ENCODE data around the gene TMEM86A. TPM values are rescaled to one million over a fixed set of nuclear protein-coding genes. Genes with fewer than 3 reads are reported as not detected.

The TMEM86A gene
- total RNA-seq, 1 experiment from 2014 or later, result 0.30 TPM

DNA sequence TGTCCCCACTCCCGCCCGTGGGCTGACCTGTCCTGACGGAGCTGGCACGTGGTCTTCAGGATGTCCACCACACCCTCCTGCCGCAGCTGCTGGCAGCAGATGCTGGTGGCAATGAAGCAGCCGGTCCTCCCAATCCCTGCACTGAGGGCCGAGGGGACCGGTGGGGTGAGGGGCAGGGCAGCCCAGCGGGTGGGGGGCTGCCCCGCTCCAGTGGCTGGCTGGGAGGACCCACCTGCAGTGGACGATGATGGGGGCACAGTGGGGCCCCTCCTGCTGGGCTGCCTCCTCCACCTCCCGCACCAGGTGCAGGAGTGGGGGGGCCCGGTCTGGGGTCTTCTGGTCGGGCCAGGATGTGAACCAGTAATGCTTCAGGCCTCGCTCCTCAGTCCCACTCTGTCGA, 30.8 kb downstream of the TMEM86A start:
- Mint-ChIP-seq H3K27me3 (ENCODE audit: insufficient read depth, unreplicated experiment) (no peaks in the 10 kb centered on the region), H3K4me1 (ENCODE audit: insufficient read depth, unreplicated experiment) (no peaks in the 10 kb centered on the region), H3K27ac (ENCODE audit: low read depth, unreplicated experiment) (no peak overlapping the region), H3K4me3 (ENCODE audit: unreplicated experiment) (no peak overlapping the region), H3K36me3 (ENCODE audit: insufficient read depth, unreplicated experiment) (no peaks in the 10 kb centered on the region), H3K9me3 (ENCODE audit: unreplicated experiment) (no peaks in the 10 kb centered on the region)
- TF ChIP-seq CTCF (IDR thresholded peaks at IDR 0.05; ENCODE audit: unreplicated experiment), result no peak
- no peak for DNase-seq (ENCODE audit: unreplicated experiment)
- ChIA-PET POLR2A (no interaction called here), CTCF (interaction anchor here (0.5 to 2.5 kb wide), 8 partner anchors 14 to 189 kb away, joined by 3 to 12 read pairs (median 3); partner anchors contain the start of gene UEVLD)
- intact Hi-C loops (cut with micrococcal nuclease), result no loop called here
- BruUV-seq (replicated peaks), result no TSS peak

DNA sequence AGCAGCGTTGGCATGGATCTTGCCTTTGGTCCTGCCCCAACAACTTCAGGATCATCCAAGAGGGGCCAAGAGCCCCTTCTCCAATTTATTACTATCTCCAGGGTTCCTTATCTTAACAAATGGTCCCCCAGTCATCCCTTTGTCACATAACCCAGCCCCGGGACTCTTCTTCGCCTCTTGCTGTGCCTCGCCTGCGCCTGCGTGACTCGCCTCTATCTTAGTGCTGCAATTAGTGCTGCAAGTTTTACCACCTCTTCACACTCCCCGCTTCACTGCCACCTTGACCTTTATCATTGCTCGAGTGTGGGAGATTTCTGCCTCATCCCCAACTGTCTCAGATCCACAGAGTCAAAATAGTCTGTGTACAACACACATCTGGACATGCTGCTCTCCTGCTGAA, 31.4 kb downstream of the TMEM86A start:
- H3K36me3 Mint-ChIP-seq (ENCODE audit: insufficient read depth, unreplicated experiment), result no peaks in the 10 kb centered on the region
- ChIA-PET CTCF (interaction anchor here (0.5 to 3.4 kb wide), 11 partner anchors 7 to 190 kb away, joined by 3 to 42 read pairs (median 6); partner anchors contain the start of gene UEVLD), POLR2A (no interaction called here)
- H3K4me1 Mint-ChIP-seq (ENCODE audit: insufficient read depth, unreplicated experiment), result no peaks in the 10 kb centered on the region
- intact Hi-C loops (cut with micrococcal nuclease), result loop anchor here (10.0 kb wide), 1 partner anchor 485 kb away; the partner anchor contains the start of gene SAA2
- H3K4me3 Mint-ChIP-seq (ENCODE audit: unreplicated experiment), result no peak overlapping the region
- no peak overlapping the region for H3K27ac Mint-ChIP-seq (ENCODE audit: low read depth, unreplicated experiment)
- H3K27me3 Mint-ChIP-seq (ENCODE audit: insufficient read depth, unreplicated experiment), result no peaks in the 10 kb centered on the region
- DNase-seq (ENCODE audit: unreplicated experiment), result no peak
- BruUV-seq (replicated peaks), result no TSS peak
- H3K9me3 Mint-ChIP-seq (ENCODE audit: unreplicated experiment), result no peaks in the 10 kb centered on the region
- TF ChIP-seq CTCF (IDR thresholded peaks at IDR 0.05; ENCODE audit: unreplicated experiment), result no peak

DNA sequence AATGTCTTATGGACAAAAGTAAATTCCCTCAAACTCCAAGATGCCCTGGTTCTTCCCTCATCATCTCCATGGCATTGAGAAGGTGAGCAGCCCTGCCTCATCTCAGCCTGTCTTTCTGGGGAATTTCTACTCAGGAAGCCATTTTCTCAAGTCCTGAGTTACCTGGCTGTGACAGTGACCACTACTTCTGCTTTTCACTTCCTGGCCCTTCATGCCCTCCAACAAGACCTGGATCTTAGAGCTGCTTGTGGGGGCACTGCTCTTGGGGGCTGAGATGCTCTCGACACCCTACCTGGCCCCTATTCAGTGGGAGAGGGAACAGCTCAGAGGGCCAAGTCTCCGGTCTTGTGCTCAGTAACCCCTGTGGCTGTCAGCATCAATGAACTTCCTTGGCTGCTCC, 32.9 kb downstream of the TMEM86A start:
- TF ChIP-seq CTCF (IDR thresholded peaks at IDR 0.05; ENCODE audit: unreplicated experiment), result no peak
- Mint-ChIP-seq H3K4me3 (ENCODE audit: unreplicated experiment) (no peak overlapping the region), H3K27ac (ENCODE audit: low read depth, unreplicated experiment) (no peak overlapping the region), H3K27me3 (ENCODE audit: insufficient read depth, unreplicated experiment) (no peaks in the 10 kb centered on the region), H3K9me3 (ENCODE audit: unreplicated experiment) (no peaks in the 10 kb centered on the region), H3K36me3 (ENCODE audit: insufficient read depth, unreplicated experiment) (no peaks in the 10 kb centered on the region), H3K4me1 (ENCODE audit: insufficient read depth, unreplicated experiment) (no peaks in the 10 kb centered on the region)
- ChIA-PET CTCF (interaction anchor here (0.6 to 3.4 kb wide), 50 partner anchors 9 to 854 kb away, joined by 3 to 42 read pairs (median 4); partner anchors contain the start of genes SPTY2D1 and TMEM86A), POLR2A (interaction anchor here (0.9 to 1.3 kb wide), 2 partner anchors 97 to 191 kb away, joined by 3 to 6 read pairs; partner anchors contain the start of gene SPTY2D1)
- intact Hi-C loops (cut with micrococcal nuclease), result loop anchor here (10.0 kb wide), 1 partner anchor 487 kb away; the partner anchor contains the start of gene SAA2
- DNase-seq (ENCODE audit: unreplicated experiment), result no peak
- BruUV-seq (replicated peaks), result no TSS peak

DNA sequence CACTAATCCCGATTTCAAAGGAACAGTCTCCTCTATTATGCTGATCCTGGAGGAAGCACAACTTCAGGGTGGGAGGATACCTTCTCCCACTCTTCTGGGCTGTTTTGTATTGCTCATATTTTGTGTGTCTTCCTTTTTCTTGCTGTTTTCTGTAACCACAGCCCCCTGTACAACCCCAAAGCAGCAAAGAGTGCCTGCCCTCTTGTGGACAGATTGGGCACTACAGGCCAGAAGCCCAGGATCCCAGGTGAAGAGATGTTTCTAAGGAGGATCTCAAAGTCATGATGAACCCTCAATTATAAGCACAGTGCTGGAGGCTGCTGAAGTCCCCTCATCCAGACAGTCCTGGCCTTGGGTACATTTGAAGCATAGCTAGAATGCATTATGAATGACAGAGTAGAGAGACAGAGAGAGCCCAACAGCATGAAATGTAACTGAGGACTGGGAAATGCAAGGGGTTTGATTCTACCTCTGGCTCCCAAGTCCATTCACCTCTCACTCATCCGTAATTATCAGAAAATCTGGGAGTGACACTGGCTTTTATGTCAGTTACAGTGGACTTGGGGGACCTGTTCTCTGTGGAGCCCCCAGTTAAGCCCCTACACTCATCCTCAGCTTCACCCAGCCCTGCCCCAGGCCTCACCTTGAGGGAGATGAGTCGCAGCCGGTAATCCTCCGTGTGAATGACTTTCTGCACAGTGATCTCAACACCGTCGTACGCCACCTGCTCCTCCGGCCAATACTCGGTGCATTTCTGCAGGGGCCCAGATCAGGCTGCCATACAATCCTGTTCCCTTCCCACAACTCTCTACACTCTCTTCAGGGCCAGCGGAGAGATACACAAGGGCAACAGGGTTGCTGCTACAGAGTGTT, 33.6 kb downstream of the TMEM86A start:
- TF ChIP-seq CTCF (IDR thresholded peaks at IDR 0.05; ENCODE audit: unreplicated experiment), result peak; percentile 94
- Mint-ChIP-seq H3K27me3 (ENCODE audit: insufficient read depth, unreplicated experiment) (no peaks in the 10 kb centered on the region), H3K36me3 (ENCODE audit: insufficient read depth, unreplicated experiment) (no peaks in the 10 kb centered on the region), H3K9me3 (ENCODE audit: unreplicated experiment) (no peaks in the 10 kb centered on the region), H3K4me1 (ENCODE audit: insufficient read depth, unreplicated experiment) (no peaks in the 10 kb centered on the region), H3K27ac (ENCODE audit: low read depth, unreplicated experiment) (no peak overlapping the region), H3K4me3 (ENCODE audit: unreplicated experiment) (no peak overlapping the region)
- BruUV-seq (replicated peaks), result no TSS peak
- CTCF ChIA-PET, result interaction anchor here (0.5 to 3.4 kb wide), 52 partner anchors 9 to 719 kb away, joined by 3 to 42 read pairs (median 4); partner anchors contain the start of genes SPTY2D1 and TMEM86A
- POLR2A ChIA-PET, result interaction anchor here (0.9 kb wide), 1 partner anchor 192 kb away, joined by 3 read pairs; no protein-coding TSS in a partner anchor
- intact Hi-C loops (cut with micrococcal nuclease), result loop anchor here (1.0 to 10.0 kb wide), 4 partner anchors 33 to 617 kb away; partner anchors contain the start of gene SAA2
- peak; percentile 46 for DNase-seq (ENCODE audit: unreplicated experiment)
